Suprapubic skin (tissue), 4 donors: ENCODE measurements around the gene ARMH1.

Source experiments
- CTCF ChIP-seq, 2 donors: fragments of 200-600 bp in 1 of 2; fragments of 450-650 bp in 1 of 2; sonication (generic) in 1 of 2; IDR thresholded peaks; one replicate each; pipeline ENCODE4 v1.5.1; 2016 to 2019; ENCODE audit warnings: antibody characterized with exemption in 2 of 2, mild to moderate bottlenecking in 1 of 2, moderate library complexity in 1 of 2
- EP300 ChIP-seq: sonication (generic); formaldehyde crosslinking; IDR thresholded peaks from one replicate; pipeline ENCODE4 v1.6.1; 2017; ENCODE audit warnings: antibody characterized with exemption
- POLR2A ChIP-seq, 2 donors: fragments of 450-650 bp; IDR thresholded peaks; one replicate each; pipeline ENCODE4 v1.6.1; 2017; ENCODE audit warnings: antibody characterized with exemption in 2 of 2, mild to moderate bottlenecking in 2 of 2, moderate library complexity in 2 of 2
- POLR2AphosphoS5 ChIP-seq, 3 donors: sonication (generic); formaldehyde crosslinking; IDR thresholded peaks; one replicate each; pipeline ENCODE4 v1.6.1; 2017; ENCODE audit warnings: antibody characterized with exemption in 3 of 3

- TF ChIP-seq CTCF (IDR thresholded peaks at IDR 0.05) (no peak), POLR2AphosphoS5 (IDR thresholded peaks at IDR 0.05) (no peak), POLR2A (IDR thresholded peaks at IDR 0.05) (no peak), EP300 (no peak)
Measured at GRCh38 chr1:44693900-44694299, 19.4 kb downstream of the ARMH1 start.
